ENCODE data around the gene TAP1.
A peak's percentile ranks its signal among the peaks of the same experiment; 100 is the strongest.
"Not testable (repeated sequence)": the region's sequence is repeated elsewhere in the genome, so short reads cannot be mapped to it uniquely, and the experiment has no call there.

TAP1 gene

GRCh38 chr6:32882879-32883250, 29.4 kb upstream of the TAP1 start:
- H3K4me2 ChIP-seq (ENCODE audit: low read length) = no peak overlapping the region
- H3K36me3 ChIP-seq (ENCODE audit: control insufficient read depth, low read length) = no peaks in the 10 kb centered on the region
- H3K4me1 ChIP-seq (ENCODE audit: control insufficient read depth, low read length) = peaks cover 58% of the 10 kb centered on the region
- TF ChIP-seq EZH2phosphoT487 (IDR thresholded peaks at IDR 0.05; ENCODE audit: borderline replicate concordance, low read length) (no peak), CTCF (IDR thresholded peaks at IDR 0.05; ENCODE audit: low read depth, low read length, poor library complexity, severe bottlenecking) (no peak)
- no peaks in the 10 kb centered on the region for H3K79me2 ChIP-seq (ENCODE audit: control insufficient read depth, low read length)
- H3K4me3 ChIP-seq (ENCODE audit: low read length) = no peak overlapping the region
- H3K9me3 ChIP-seq (ENCODE audit: control insufficient read depth, insufficient read depth, low read length) = no peaks in the 10 kb centered on the region
- H4K20me1 ChIP-seq (ENCODE audit: control insufficient read depth, insufficient read depth, low read depth, low read length) = no peaks in the 10 kb centered on the region
- H3K27me3 ChIP-seq (ENCODE audit: control insufficient read depth, low read length) = no peaks in the 10 kb centered on the region
- no peak overlapping the region for H3K27ac ChIP-seq (ENCODE audit: low read depth, low read length)
- peaks cover 9% of the 10 kb centered on the region; the same call in 1 of the 2 replicates for H3F3A ChIP-seq (ENCODE audit: control insufficient read depth, insufficient read depth)
- H3K9me2 ChIP-seq (replicated peaks; ENCODE audit: control insufficient read depth, low read length) = no peaks in the 10 kb centered on the region

- H3K36me3 ChIP-seq (ENCODE audit: control insufficient read depth, low read length); H3K9me3 ChIP-seq (ENCODE audit: control insufficient read depth, insufficient read depth, low read length); H4K20me1 ChIP-seq (ENCODE audit: control insufficient read depth, insufficient read depth, low read depth, low read length); H3K79me2 ChIP-seq (ENCODE audit: control insufficient read depth, low read length); H3K27ac ChIP-seq (ENCODE audit: low read depth, low read length); H3K27me3 ChIP-seq (ENCODE audit: control insufficient read depth, low read length); H3K9me2 ChIP-seq (replicated peaks; ENCODE audit: control insufficient read depth, low read length): not testable (repeated sequence)
- H3K4me3 ChIP-seq (ENCODE audit: low read length) = peak overlapping the region; percentile 5; the same call in 1 of the 2 replicates
- peaks cover 49% of the 10 kb centered on the region for H3K4me1 ChIP-seq (ENCODE audit: control insufficient read depth, low read length)
- H3F3A ChIP-seq (ENCODE audit: control insufficient read depth, insufficient read depth) = peaks cover 12% of the 10 kb centered on the region; the same call in 1 of the 2 replicates
- peak overlapping the region; percentile 36 for H3K4me2 ChIP-seq (ENCODE audit: low read length)
These were observed 27.5 kb upstream of the TAP1 start for GRCh38 chr6:32880962-32881361.

DNA sequence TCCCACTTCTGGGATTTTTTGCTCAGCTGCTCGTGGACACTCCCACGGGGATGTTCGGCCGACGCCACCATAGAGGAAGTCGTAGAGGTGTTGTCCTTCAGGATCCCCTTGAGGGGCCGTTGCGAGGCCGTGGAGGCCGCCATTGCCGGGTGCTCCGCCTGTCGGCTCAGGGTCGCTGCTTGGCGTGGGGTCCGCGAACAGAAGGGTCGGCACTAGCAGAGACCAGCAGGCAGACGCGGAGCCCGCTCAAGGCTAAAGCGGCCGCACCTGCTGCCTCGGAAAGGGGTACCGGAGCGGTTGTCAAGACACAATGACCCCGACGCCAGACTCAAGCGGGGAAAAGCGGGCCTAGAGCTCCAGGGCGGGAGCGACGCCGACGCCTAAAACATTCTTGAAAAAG, 26.2 kb upstream of the TAP1 start:
- Histone ChIP-seq H3K79me2 (ENCODE audit: control insufficient read depth, low read length) (no peaks in the 10 kb centered on the region), H3K9me3 (ENCODE audit: control insufficient read depth, insufficient read depth, low read length) (no peaks in the 10 kb centered on the region), H3F3A (ENCODE audit: control insufficient read depth, insufficient read depth) (peaks cover 12% of the 10 kb centered on the region; the same call in 1 of the 2 replicates), H3K4me1 (ENCODE audit: control insufficient read depth, low read length) (peaks cover 44% of the 10 kb centered on the region), H3K27ac (ENCODE audit: low read depth, low read length) (no peak overlapping the region), H4K20me1 (ENCODE audit: control insufficient read depth, insufficient read depth, low read depth, low read length) (no peaks in the 10 kb centered on the region), H3K36me3 (ENCODE audit: control insufficient read depth, low read length) (no peaks in the 10 kb centered on the region), H3K4me2 (ENCODE audit: low read length) (peak overlapping the region; percentile 28), H3K4me3 (ENCODE audit: low read length) (peak overlapping the region; percentile 28), H3K9me2 (replicated peaks; ENCODE audit: control insufficient read depth, low read length) (no peaks in the 10 kb centered on the region), H3K27me3 (ENCODE audit: control insufficient read depth, low read length) (no peaks in the 10 kb centered on the region)
- no peak for TF ChIP-seq CTCF (IDR thresholded peaks at IDR 0.05; ENCODE audit: low read depth, low read length, poor library complexity, severe bottlenecking)
- no peak for TF ChIP-seq EZH2phosphoT487 (IDR thresholded peaks at IDR 0.05; ENCODE audit: borderline replicate concordance, low read length)

DNA sequence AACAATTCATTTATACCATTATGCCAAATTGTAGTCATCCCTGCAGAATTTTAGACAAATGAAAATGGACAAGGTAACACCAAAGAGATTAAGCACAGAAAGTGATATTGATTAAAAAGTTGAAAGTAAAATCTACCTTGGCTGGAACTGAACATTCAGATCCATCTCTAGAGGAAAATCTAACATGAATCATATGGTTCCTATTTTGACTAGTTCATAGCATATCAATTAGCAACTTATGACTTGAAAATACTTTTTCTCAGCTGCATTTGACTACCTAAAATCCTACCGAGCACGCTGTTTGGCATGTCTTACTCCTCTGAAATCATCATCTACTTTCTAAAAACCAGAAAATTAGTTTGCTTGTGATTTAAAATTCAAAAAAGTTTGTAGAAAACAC, 23.1 kb upstream of the TAP1 start:
- H3K79me2 ChIP-seq (ENCODE audit: control insufficient read depth, low read length) = no peaks in the 10 kb centered on the region

GRCh38 chr6:32873947-32874346, 20.4 kb upstream of the TAP1 start:
- H3F3A ChIP-seq (ENCODE audit: control insufficient read depth, insufficient read depth); H3K9me3 ChIP-seq (ENCODE audit: control insufficient read depth, insufficient read depth, low read length); H3K4me1 ChIP-seq (ENCODE audit: control insufficient read depth, low read length); H4K20me1 ChIP-seq (ENCODE audit: control insufficient read depth, insufficient read depth, low read depth, low read length); H3K27ac ChIP-seq (ENCODE audit: low read depth, low read length); H3K79me2 ChIP-seq (ENCODE audit: control insufficient read depth, low read length); H3K27me3 ChIP-seq (ENCODE audit: control insufficient read depth, low read length); H3K9me2 ChIP-seq (replicated peaks; ENCODE audit: control insufficient read depth, low read length); H3K36me3 ChIP-seq (ENCODE audit: control insufficient read depth, low read length): not testable (repeated sequence)
- H3K4me2 ChIP-seq (ENCODE audit: low read length) = peak overlapping the region; percentile 34; the same call in 1 of the 2 replicates
- peak overlapping the region; percentile 1; the same call in 1 of the 2 replicates for H3K4me3 ChIP-seq (ENCODE audit: low read length)

More for the DNA sequence above, 23.1 kb upstream of the TAP1 start:
- Histone ChIP-seq H3K27me3 (ENCODE audit: control insufficient read depth, low read length) (no peaks in the 10 kb centered on the region), H3K9me2 (replicated peaks; ENCODE audit: control insufficient read depth, low read length) (no peaks in the 10 kb centered on the region), H3K36me3 (ENCODE audit: control insufficient read depth, low read length) (no peaks in the 10 kb centered on the region), H3K4me3 (ENCODE audit: low read length) (no peak overlapping the region), H4K20me1 (ENCODE audit: control insufficient read depth, insufficient read depth, low read depth, low read length) (no peaks in the 10 kb centered on the region), H3K4me1 (ENCODE audit: control insufficient read depth, low read length) (peaks cover 32% of the 10 kb centered on the region), H3F3A (ENCODE audit: control insufficient read depth, insufficient read depth) (0 out of 2 replicates have a peak, but pooled peaks cover 3% of the 10 kb centered on the region), H3K4me2 (ENCODE audit: low read length) (no peak overlapping the region), H3K27ac (ENCODE audit: low read depth, low read length) (no peak overlapping the region), H3K9me3 (ENCODE audit: control insufficient read depth, insufficient read depth, low read length) (no peaks in the 10 kb centered on the region)
- no peak for TF ChIP-seq CTCF (IDR thresholded peaks at IDR 0.05; ENCODE audit: low read depth, low read length, poor library complexity, severe bottlenecking)
- TF ChIP-seq EZH2phosphoT487 (IDR thresholded peaks at IDR 0.05; ENCODE audit: borderline replicate concordance, low read length) = no peak
